ENCODE measurements around the gene IRF8. TPM values are rescaled to one million over a fixed set of nuclear protein-coding genes. Genes with fewer than 3 reads are reported as not detected.

IRF8 gene
- total RNA-seq, 1 experiment from 2014 or later = 0.21 TPM

GRCh38 chr16:85878875-85879274 is 20.1 kb upstream of the IRF8 start:
- H3K4me3 ChIP-seq (ENCODE audit: insufficient read depth, low read depth, low read length) = no peak overlapping the region
- H3K36me3 ChIP-seq (replicated peaks; ENCODE audit: control insufficient read depth, insufficient read depth, low read length) = no peaks in the 10 kb centered on the region
- no peaks in the 10 kb centered on the region; the same call in 1 of the 2 replicates for H3K27me3 ChIP-seq (ENCODE audit: control insufficient read depth, insufficient read depth, low read length)
- DNase-seq = no peak

- DNase-seq = no peak
These were observed 19.4 kb upstream of the IRF8 start for GRCh38 chr16:85879549-85879948.

GRCh38 chr16:85879975-85880831 is 18.8 kb upstream of the IRF8 start:
- H3K27me3 ChIP-seq (ENCODE audit: control insufficient read depth, insufficient read depth, low read length) = no peaks in the 10 kb centered on the region; the same call in 1 of the 2 replicates
- no peak overlapping the region for H3K4me3 ChIP-seq (ENCODE audit: insufficient read depth, low read depth, low read length)
- no peak for DNase-seq
- H3K36me3 ChIP-seq (replicated peaks; ENCODE audit: control insufficient read depth, insufficient read depth, low read length) = no peaks in the 10 kb centered on the region

More at GRCh38 chr16:85879549-85879948, 19.4 kb upstream of the IRF8 start:
- Histone ChIP-seq H3K27me3 (ENCODE audit: control insufficient read depth, insufficient read depth, low read length) (no peaks in the 10 kb centered on the region; the same call in 1 of the 2 replicates), H3K4me3 (ENCODE audit: insufficient read depth, low read depth, low read length) (no peak overlapping the region), H3K36me3 (replicated peaks; ENCODE audit: control insufficient read depth, insufficient read depth, low read length) (no peaks in the 10 kb centered on the region)

DNA sequence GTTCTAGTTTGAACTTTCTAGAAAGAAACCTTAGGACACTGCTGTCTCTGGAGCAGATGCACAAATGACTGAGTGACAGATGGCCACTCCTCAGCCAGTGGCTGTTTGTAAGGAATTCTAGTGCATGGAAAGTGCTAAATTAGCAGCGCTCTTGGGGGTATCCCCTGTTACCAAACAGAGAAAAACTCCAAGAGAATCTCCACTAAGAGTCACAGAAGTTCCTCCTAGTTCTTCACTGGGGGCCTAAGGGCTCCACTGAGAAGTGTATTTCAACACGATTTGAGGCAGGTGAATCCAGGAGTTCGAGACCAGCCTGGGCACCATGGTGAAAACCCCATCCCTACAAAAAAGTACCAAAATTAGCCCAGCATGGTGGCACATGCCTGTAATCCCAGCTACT is 18.1 kb upstream of the IRF8 start:
- no peaks in the 10 kb centered on the region; the same call in 1 of the 2 replicates for H3K27me3 ChIP-seq (ENCODE audit: control insufficient read depth, insufficient read depth, low read length)
- DNase-seq = no peak
- H3K4me3 ChIP-seq (ENCODE audit: insufficient read depth, low read depth, low read length) = no peak overlapping the region
- no peaks in the 10 kb centered on the region for H3K36me3 ChIP-seq (replicated peaks; ENCODE audit: control insufficient read depth, insufficient read depth, low read length)

- no peak for DNase-seq
- Histone ChIP-seq H3K27me3 (ENCODE audit: control insufficient read depth, insufficient read depth, low read length) (no peaks in the 10 kb centered on the region; the same call in 1 of the 2 replicates), H3K36me3 (replicated peaks; ENCODE audit: control insufficient read depth, insufficient read depth, low read length) (no peaks in the 10 kb centered on the region), H3K4me3 (ENCODE audit: insufficient read depth, low read depth, low read length) (no peak overlapping the region)
These were observed 17.5 kb upstream of the IRF8 start for GRCh38 chr16:85881436-85881835.

DNA sequence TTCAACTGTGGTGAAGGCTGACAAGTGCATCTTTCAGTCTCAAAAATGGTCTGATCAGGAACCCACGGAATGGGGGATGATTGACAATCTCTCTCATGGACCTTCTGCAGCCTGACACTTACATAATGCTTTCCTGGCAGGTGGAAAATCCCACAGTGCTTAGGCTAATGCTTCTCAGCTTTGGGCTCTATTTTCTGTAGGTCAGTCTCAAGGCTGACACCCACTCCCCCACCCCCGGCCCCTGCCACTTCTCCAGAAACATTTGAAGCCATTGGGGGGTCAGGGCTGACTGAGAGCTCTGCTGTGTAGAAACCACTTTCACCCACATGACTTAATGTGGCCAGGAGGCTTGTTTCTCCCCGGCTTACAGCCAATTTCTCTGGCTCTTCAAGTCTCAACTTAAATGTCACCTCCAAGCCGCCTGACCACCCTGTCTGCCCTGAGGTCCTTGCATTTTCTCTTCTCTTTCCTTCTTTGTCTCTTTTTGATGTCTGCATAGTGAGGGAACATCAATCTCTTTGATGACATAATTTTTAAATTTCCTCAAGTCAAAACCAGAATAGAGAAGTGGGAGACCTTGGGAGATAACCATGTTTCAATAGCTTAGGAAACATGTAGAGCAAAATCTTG is 16.7 kb upstream of the IRF8 start:
- Histone ChIP-seq H3K36me3 (replicated peaks; ENCODE audit: control insufficient read depth, insufficient read depth, low read length) (no peaks in the 10 kb centered on the region), H3K27me3 (ENCODE audit: control insufficient read depth, insufficient read depth, low read length) (no peaks in the 10 kb centered on the region; the same call in 1 of the 2 replicates), H3K4me3 (ENCODE audit: insufficient read depth, low read depth, low read length) (no peak overlapping the region)
- no peak for DNase-seq

GRCh38 chr16:85883813-85884212 is 15.1 kb upstream of the IRF8 start:
- H3K4me3 ChIP-seq (ENCODE audit: insufficient read depth, low read depth, low read length) = no peak overlapping the region
- H3K27me3 ChIP-seq (ENCODE audit: control insufficient read depth, insufficient read depth, low read length) = no peaks in the 10 kb centered on the region; the same call in 1 of the 2 replicates
- DNase-seq = no peak
- no peaks in the 10 kb centered on the region for H3K36me3 ChIP-seq (replicated peaks; ENCODE audit: control insufficient read depth, insufficient read depth, low read length)

- Histone ChIP-seq H3K36me3 (replicated peaks; ENCODE audit: control insufficient read depth, insufficient read depth, low read length) (no peaks in the 10 kb centered on the region), H3K27me3 (ENCODE audit: control insufficient read depth, insufficient read depth, low read length) (no peaks in the 10 kb centered on the region; the same call in 1 of the 2 replicates), H3K4me3 (ENCODE audit: insufficient read depth, low read depth, low read length) (no peak overlapping the region)
- no peak for DNase-seq
These were observed 14.0 kb upstream of the IRF8 start for GRCh38 chr16:85884808-85885463.

- Histone ChIP-seq H3K4me3 (ENCODE audit: insufficient read depth, low read depth, low read length) (no peak overlapping the region), H3K27me3 (ENCODE audit: control insufficient read depth, insufficient read depth, low read length) (no peaks in the 10 kb centered on the region; the same call in 1 of the 2 replicates), H3K36me3 (replicated peaks; ENCODE audit: control insufficient read depth, insufficient read depth, low read length) (no peaks in the 10 kb centered on the region)
- DNase-seq = no peak
These were observed 13.4 kb upstream of the IRF8 start for GRCh38 chr16:85885537-85885936.

GRCh38 chr16:85888405-85889331 is 10.3 kb upstream of the IRF8 start:
- Histone ChIP-seq H3K27me3 (ENCODE audit: control insufficient read depth, insufficient read depth, low read length) (no peaks in the 10 kb centered on the region; the same call in 1 of the 2 replicates), H3K36me3 (replicated peaks; ENCODE audit: control insufficient read depth, insufficient read depth, low read length) (no peaks in the 10 kb centered on the region), H3K4me3 (ENCODE audit: insufficient read depth, low read depth, low read length) (no peak overlapping the region)
- DNase-seq = no peak

DNA sequence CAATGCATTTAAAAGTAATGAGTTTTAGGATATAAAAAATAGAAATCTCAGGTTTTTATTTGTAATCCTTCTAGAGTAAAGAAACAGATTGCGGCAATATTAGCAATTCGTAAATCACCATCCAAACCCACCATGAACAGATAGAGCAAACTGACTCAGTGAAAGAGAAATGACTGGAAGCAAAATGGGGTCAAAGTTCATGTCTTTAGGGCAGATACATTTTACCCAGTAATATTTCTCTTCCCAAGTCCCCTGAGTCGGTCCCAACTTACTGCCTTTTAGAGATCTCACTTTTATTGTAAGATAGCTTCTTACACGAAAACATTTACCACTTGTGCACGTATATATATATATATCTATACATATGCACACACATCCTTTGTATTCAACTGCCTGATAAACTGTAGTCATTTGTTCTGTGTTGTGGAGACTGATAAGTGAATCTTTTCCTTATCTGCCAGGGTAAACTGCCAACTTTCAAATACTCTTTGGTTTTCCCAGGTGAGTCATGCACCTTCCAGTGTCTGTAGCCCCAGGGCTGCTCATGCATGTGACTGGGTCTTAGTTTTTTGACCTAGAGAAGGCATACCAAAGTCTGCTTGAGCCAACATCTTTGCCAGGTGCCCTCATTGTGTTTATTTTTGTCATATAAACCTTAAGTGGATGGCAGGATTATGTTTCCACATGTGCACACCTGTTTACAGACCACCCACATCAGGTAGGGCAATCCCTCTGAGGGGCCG is 7.8 kb upstream of the IRF8 start:
- Histone ChIP-seq H3K36me3 (replicated peaks; ENCODE audit: control insufficient read depth, insufficient read depth, low read length) (no peaks in the 10 kb centered on the region), H3K4me3 (ENCODE audit: insufficient read depth, low read depth, low read length) (no peak overlapping the region), H3K27me3 (ENCODE audit: control insufficient read depth, insufficient read depth, low read length) (peaks cover 4% of the 10 kb centered on the region; the same call in 1 of the 2 replicates)
- DNase-seq = no peak

- H3K27me3 ChIP-seq (ENCODE audit: control insufficient read depth, insufficient read depth, low read length) = peaks cover 4% of the 10 kb centered on the region
- H3K4me3 ChIP-seq (ENCODE audit: insufficient read depth, low read depth, low read length) = no peak overlapping the region
- no peaks in the 10 kb centered on the region for H3K36me3 ChIP-seq (replicated peaks; ENCODE audit: control insufficient read depth, insufficient read depth, low read length)
- no peak for DNase-seq
These were observed 7.2 kb upstream of the IRF8 start for GRCh38 chr16:85891776-85892166.

GRCh38 chr16:85892760-85893159 is 6.2 kb upstream of the IRF8 start:
- DNase-seq = no peak
- H3K4me3 ChIP-seq (ENCODE audit: insufficient read depth, low read depth, low read length) = no peak overlapping the region
- peaks cover 10% of the 10 kb centered on the region for H3K27me3 ChIP-seq (ENCODE audit: control insufficient read depth, insufficient read depth, low read length)
- H3K36me3 ChIP-seq (replicated peaks; ENCODE audit: control insufficient read depth, insufficient read depth, low read length) = no peaks in the 10 kb centered on the region
